Cardiac muscle cell (in vitro differentiated cells and primary cell): ENCODE measurements around the gene TENM3. TPM values are rescaled to one million over a fixed set of nuclear protein-coding genes. Genes with fewer than 3 reads are reported as not detected.

ENCODE experiments used
- DNase-seq, 2 donors: peaks; one replicate each; pipeline versions ENCODE4 v3.0.0 to v3.0.0-alpha.2; 2010 to 2017; ENCODE audit warnings: low read depth in 1 of 2, low spot score in 1 of 2
- H3K27ac ChIP-seq: fragments of 200-600 bp; sonication (generic); 2 replicates; pipeline ENCODE4 v1.5.1; 2016
- H3K27me3 ChIP-seq: fragments of 200-600 bp; sonication (generic); 2 replicates; pipeline ENCODE4 v1.6.0; 2016; ENCODE audit warnings: control low read depth
- H3K36me3 ChIP-seq: fragments of 200-600 bp; sonication (generic); 2 replicates; pipeline ENCODE4 v1.5.1; 2016; ENCODE audit warnings: control low read depth
- H3K4me1 ChIP-seq: fragments of 200-600 bp; sonication (generic); 2 replicates; pipeline ENCODE4 v1.8.1; 2017; ENCODE audit warnings: low read depth, mild to moderate bottlenecking, mixed run types
- H3K4me3 ChIP-seq: fragments of 200-600 bp; sonication (generic); 2 replicates; pipeline ENCODE4 v1.5.1; 2016; ENCODE audit warnings: mild to moderate bottlenecking
- H3K9me3 ChIP-seq: fragments of 200-600 bp; sonication (generic); 2 replicates; pipeline ENCODE4 v1.5.1; 2017; ENCODE audit warnings: low read depth, mild to moderate bottlenecking, control low read depth
- CTCF ChIP-seq: IDR thresholded peaks from 2 replicates; pipeline ENCODE4 v1.5.1; 2012; ENCODE audit warnings: low read depth, mild to moderate bottlenecking, low read length
- polyA plus RNA-seq: library from polyadenylated mRNA; unstranded; fragments of >200 nt; fragmentation: Nextera tagmentation; extraction: Ambion mirVana; gene quantifications from 2 replicates; pipeline ENCODE4 v1.2.1, GENCODE V29; 2016
- total RNA-seq: library from RNA; depleted of rRNA; stranded (reverse); fragments of >200 nt; gene quantifications from 2 replicates; pipeline ENCODE4 v1.2.3, GENCODE V29; 2016

TENM3 gene
- total and polyA plus RNA-seq, 2 experiments from 2014 or later: 12.5 to 24.8 TPM

GRCh38 chr4:182475539-182475938 lies 232.3 kb downstream of the TENM3 start:
- Histone ChIP-seq H3K27me3 (no peaks in the 10 kb centered on the region), H3K9me3 (no peaks in the 10 kb centered on the region), H3K27ac (no peak overlapping the region), H3K4me3 (no peak overlapping the region), H3K4me1 (no peaks in the 10 kb centered on the region), H3K36me3 (no peaks in the 10 kb centered on the region)
- no peak for DNase-seq
- no peak for TF ChIP-seq CTCF

DNA sequence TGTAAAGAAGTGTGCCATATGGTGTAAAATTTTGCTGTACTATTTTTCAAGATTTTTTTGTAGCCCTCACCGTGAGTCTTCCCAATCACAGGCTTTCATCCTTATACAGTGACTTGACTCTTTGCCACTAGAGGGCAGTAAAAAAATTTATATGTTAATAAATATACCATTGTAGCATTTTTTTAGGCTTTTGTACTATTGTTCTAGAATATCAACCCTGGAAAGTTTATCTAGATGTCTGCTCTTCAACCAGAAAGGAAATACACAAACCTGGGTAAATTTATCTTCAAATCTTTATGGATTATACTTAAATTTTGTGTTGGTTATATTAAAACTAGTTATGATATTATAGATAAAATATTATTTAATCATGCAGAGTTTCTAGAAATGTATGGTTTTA lies 235.3 kb downstream of the TENM3 start:
- no peak overlapping the region for H3K4me3 ChIP-seq
- no peaks in the 10 kb centered on the region for H3K4me1 ChIP-seq
- peak; percentile 64 to 72 for DNase-seq
- no peaks in the 10 kb centered on the region for H3K36me3 ChIP-seq
- H3K9me3 ChIP-seq: no peaks in the 10 kb centered on the region
- no peak overlapping the region for H3K27ac ChIP-seq
- peak; percentile 59 for TF ChIP-seq CTCF
- no peaks in the 10 kb centered on the region for H3K27me3 ChIP-seq

- DNase-seq: no peak
- no peaks in the 10 kb centered on the region for H3K9me3 ChIP-seq
- no peak overlapping the region for H3K4me3 ChIP-seq
- no peak for TF ChIP-seq CTCF
- H3K27me3 ChIP-seq: no peaks in the 10 kb centered on the region
- no peaks in the 10 kb centered on the region for H3K4me1 ChIP-seq
- no peaks in the 10 kb centered on the region for H3K36me3 ChIP-seq
- no peak overlapping the region for H3K27ac ChIP-seq
Measured at GRCh38 chr4:182483685-182484084, 240.5 kb downstream of the TENM3 start.

- no peak overlapping the region for H3K27ac ChIP-seq
- no peaks in the 10 kb centered on the region for H3K27me3 ChIP-seq
- no peak for TF ChIP-seq CTCF
- no peaks in the 10 kb centered on the region for H3K36me3 ChIP-seq
- DNase-seq: no peak
- H3K9me3 ChIP-seq: no peaks in the 10 kb centered on the region
- no peaks in the 10 kb centered on the region for H3K4me1 ChIP-seq
- no peak overlapping the region for H3K4me3 ChIP-seq
Measured at GRCh38 chr4:182486881-182487280, 243.7 kb downstream of the TENM3 start.

GRCh38 chr4:182488896-182489295 lies 245.7 kb downstream of the TENM3 start:
- H3K36me3 ChIP-seq: no peaks in the 10 kb centered on the region
- no peak overlapping the region for H3K4me3 ChIP-seq
- H3K27ac ChIP-seq: no peak overlapping the region
- no peaks in the 10 kb centered on the region for H3K9me3 ChIP-seq
- no peak for TF ChIP-seq CTCF
- no peak for DNase-seq
- no peaks in the 10 kb centered on the region for H3K27me3 ChIP-seq
- peaks cover 5% of the 10 kb centered on the region for H3K4me1 ChIP-seq

DNA sequence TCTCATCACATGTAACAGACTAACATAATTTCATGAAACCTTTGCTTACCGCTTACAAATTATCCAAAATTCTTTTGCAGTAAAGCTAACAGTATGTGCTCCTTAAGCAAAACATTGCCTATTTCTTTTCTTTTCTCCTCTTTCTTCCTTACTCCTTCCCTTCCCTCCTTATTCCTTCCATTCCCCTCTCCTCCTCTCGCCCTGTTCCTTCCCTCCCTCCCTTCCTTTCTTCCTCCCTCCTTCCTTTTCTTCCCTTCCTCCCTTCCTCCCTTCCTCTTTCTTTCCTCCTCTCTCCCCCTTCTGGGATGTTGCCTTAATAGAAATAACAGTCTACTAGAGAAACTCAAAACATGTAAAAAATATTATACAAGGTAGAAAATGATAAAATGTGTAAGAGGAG lies 246.4 kb downstream of the TENM3 start:
- TF ChIP-seq CTCF: no peak
- Histone ChIP-seq H3K27ac (no peak overlapping the region), H3K9me3 (no peaks in the 10 kb centered on the region), H3K36me3 (no peaks in the 10 kb centered on the region), H3K27me3 (no peaks in the 10 kb centered on the region), H3K4me1 (peaks cover 5% of the 10 kb centered on the region), H3K4me3 (no peak overlapping the region)
- DNase-seq: no peak
